ENCODE results near the gene PARD3.

Gene PARD3

GRCh38 chr10:34825414-34825813 is 10.3 kb upstream of the PARD3 start:
- no peak for DNase-seq (ENCODE audit: low read depth in 2 of 2, low spot score in 1 of 2)

DNA sequence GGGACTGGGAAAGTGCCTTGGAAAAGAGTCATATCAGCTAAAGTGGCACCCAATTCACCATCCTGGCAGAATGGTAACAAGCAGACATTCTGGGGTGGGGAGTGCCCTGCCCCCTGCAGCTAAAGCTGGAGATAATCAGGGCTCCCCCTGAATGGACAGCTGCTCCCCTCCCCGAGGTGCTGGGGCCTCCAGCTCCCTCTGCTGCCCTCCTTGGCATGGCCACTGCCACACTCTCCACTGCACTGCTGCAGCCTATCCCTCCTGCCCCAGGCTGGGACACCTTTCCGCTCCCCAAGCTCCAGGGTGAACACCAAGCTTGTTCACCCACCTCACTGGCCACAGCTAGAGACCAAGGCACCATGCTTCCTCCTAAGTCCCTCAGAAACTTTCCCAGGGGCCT is 9.8 kb upstream of the PARD3 start:
- DNase-seq (ENCODE audit: low read depth in 2 of 2, low spot score in 1 of 2), result no peak

DNA sequence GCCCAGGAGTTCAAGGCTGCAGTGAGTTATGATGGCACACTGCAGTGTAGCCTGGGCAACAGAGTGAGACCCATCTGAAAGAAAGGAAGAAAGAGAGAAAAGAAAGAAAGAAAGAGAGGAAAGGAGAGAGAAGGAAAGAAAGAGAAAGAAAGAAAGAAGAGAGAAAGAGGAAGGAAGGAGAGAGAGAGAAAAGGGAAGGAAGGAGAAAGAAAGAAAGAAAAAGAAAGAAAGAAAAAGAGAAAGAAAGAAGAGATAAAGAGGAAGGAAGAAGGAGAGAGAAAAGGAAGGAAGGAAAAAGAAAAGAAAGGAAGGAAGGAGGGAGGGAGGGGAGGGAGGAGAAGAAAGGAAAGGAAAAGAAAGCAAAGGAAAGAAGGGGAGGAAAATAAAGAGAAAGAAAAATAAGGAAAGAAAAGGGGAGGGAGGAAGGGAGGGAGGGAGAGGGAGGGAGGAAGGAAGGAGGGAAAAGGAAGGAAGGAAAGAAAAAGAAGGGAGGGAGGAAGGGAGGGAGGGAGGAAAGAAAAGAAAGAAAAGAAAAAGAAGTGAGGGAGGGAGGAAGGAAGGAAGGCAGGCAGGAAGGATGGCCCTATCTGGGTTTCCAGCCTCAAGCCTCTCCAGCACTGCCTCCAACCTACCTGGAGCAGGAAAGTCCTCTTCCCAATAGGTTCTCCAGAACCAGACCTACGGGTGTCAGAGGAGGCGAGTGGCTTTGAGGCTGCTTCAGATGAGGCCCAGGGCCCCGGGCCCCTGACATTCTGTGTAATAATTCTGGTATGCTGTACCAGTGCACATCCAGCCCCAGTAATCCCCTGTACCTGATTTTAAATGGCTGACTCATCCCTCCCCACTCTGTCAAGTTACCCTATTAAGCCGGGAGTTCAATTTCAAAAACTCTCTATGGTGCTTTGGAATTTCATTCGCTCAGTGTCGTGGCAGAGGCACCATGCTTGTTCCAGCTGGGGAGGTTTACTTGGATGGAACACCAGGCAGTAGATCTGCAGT is 6.8 kb upstream of the PARD3 start:
- no peak for DNase-seq (ENCODE audit: low read depth in 2 of 2, low spot score in 1 of 2)

GRCh38 chr10:34817586-34817985 is 2.5 kb upstream of the PARD3 start:
- DNase-seq (ENCODE audit: low read depth in 2 of 2, low spot score in 1 of 2), result no peak

DNA sequence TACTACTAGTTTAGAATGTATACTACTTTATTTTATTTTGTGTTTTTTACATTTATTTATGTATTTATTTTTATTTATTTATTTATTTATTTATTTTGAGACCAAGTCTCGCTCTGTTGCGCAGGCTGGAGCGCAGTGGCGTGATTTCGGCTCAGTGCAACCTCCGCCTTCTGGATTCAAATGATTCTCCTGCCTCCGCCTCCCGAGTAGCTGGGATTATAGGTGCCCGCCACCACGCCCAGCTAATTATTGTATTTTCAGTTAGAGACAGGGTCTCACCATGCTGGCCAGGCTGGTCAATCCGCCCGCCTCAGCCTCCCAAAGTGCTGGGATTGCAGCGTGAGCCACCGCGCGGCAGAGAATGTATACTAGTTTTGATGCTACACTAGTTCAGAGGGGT is 2.0 kb upstream of the PARD3 start:
- no peak for DNase-seq (ENCODE audit: low read depth in 2 of 2, low spot score in 1 of 2)

GRCh38 chr10:34816501-34817002 is 1.5 kb upstream of the PARD3 start:
- no peak for DNase-seq (ENCODE audit: low read depth in 2 of 2, low spot score in 1 of 2)

- no peak for DNase-seq (ENCODE audit: low read depth in 2 of 2, low spot score in 1 of 2)
Measured at GRCh38 chr10:34816085-34816496, 995 bp upstream of the PARD3 start.

DNA sequence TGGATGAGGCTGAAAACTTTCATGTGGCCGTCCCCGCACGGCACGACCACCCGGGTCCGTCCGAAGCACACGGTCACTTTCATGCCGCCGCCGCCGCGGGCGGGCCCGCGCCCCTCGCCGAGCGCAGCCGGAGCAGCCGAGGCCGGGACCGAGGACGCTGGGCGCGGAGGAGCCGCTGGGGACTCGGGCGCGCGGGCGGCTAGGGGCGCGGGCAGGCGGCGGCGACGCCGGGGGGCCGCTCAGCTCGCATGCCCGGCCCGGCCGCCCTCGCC is 247 bp downstream of the PARD3 start:
- DNase-seq (ENCODE audit: low read depth in 2 of 2, low spot score in 1 of 2), result no peak

- no peak for DNase-seq (ENCODE audit: low read depth in 2 of 2, low spot score in 1 of 2)
Measured at GRCh38 chr10:34814223-34814912, 728 bp downstream of the PARD3 start.

DNA sequence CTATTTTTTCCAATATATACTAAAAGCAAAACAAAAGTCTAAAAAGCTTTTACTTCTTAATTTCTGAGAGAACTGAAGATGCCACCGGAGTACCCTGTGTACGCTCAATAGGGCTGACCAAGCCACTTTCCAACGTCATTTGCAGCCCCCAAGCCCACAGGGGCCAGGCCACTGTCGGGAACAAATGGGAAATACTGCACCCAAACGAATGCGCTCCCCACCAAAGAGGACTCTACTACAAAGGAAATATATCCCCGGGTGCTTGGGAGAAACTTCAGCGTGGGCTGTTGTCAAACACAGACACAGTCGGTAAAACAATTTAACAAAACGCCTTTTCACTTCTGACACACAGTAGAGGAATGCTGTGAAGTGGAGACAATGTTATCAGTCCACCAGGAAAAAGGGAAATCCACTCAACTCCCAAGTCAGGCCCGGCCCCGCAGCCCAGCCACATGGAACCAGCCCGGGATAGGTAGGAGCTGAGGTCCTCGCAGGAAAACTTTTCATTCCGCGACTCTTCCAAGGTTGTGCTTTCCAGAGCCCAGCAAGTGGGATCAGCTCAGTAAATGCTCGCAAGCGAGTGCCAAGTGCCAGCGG is 1.4 kb downstream of the PARD3 start:
- no peak for DNase-seq (ENCODE audit: low read depth in 2 of 2, low spot score in 1 of 2)

DNA sequence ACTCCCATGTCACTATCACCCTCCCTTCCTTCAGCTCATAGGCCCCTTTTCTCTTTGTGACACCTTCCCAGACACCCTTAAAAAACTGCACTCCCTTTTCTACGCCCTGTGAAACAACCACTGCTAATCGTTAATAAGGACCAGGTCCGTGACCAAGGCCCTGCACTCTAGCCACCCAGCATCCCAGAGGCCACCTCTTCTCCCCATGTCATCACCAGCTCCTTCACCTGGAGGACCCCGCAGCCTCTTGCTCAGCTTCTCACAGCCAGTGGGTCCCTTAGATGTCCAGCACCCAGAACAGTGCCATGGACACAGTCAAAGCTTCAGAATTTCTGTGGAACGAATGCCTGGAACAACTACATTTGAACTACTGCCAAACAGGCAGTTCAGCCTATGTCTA is 2.3 kb downstream of the PARD3 start:
- no peak for DNase-seq (ENCODE audit: low read depth in 2 of 2, low spot score in 1 of 2)

DNA sequence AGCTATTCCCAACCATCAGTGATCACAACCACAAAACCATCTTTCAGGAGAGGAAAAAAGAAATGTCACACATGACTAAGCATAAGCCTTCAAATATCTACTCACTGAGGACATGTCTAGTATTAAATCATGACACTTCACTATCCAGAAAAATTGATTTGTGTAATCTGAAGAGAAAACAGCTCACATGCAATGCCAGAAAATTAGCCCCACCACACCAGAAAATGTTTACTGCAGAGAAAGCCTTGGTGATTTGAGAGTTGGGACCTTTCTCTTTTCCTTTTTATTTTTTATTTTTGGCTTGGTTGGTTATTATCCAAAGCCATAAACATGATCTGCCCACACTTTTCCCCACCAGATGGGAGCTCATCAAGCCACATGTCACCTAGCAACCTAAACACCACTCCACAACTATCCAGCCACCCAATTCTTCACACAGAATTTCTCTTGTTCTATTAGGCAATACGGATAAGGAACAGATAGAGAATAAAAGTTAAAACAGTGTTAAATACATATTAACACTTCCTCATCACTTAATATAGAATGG is 3.1 kb downstream of the PARD3 start:
- DNase-seq (ENCODE audit: low read depth in 2 of 2, low spot score in 1 of 2), result no peak

DNA sequence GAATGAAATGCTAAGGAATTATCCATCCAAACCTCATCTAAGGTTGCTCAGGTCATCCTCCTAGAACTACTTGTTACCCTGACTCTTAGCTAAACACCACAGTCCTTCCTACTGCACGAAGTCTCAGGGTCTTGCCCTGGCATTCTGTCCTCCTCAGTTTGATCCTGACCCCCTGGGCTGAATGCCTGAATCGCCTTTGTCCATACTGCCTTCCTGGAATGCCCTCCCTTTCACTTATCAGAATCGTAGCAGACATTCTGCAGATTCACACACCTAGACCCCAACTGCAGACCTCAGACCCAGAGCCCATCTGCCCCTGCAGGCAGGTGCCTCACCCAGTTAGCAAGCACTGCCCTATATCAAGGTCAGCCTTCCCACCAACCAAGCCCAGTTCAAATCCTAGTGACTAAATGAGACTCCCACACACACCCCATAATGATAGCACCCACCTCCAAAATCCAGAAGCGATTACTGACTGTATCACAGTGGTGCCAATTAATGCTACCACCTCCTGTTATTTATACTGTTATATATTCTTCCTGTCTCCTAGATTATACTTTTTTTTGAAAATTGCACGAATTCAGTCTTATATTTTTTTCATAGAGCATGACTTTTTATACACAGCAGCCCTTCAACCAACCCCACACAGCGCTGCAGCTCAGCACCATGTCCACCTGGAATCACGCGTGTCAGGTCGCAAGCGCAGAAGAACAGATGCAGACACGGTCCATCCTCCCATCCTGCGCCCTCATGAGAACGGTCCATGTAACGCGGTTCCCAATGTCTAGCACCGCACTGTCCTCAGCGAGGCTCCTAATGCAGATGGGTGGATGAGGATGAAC is 3.7 kb downstream of the PARD3 start:
- DNase-seq (ENCODE audit: low read depth in 2 of 2, low spot score in 1 of 2), result no peak

GRCh38 chr10:34809796-34810195 is 5.3 kb downstream of the PARD3 start:
- no peak for DNase-seq (ENCODE audit: low read depth in 2 of 2, low spot score in 1 of 2)

GRCh38 chr10:34808801-34809745 is 6.0 kb downstream of the PARD3 start:
- no peak for DNase-seq (ENCODE audit: low read depth in 2 of 2, low spot score in 1 of 2)

DNA sequence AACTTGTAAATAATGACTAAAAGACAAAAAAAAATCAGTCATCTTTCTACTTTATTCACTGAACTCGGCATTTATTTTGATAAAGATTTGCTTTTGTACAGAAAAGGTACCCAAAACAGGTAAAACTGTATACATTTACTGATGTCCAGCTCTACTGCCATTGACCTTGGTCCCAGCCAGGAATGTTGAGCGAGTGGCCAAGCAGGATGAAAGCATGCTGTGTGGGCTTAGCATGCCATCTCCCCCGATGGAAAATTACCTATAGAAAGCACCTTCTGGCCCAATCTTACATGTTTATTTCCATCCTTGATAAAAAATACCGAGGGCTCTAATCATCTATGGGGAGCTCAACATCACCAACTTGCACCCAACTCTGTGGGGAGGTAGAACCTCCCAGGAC is 6.8 kb downstream of the PARD3 start:
- no peak for DNase-seq (ENCODE audit: low read depth in 2 of 2, low spot score in 1 of 2)

DNA sequence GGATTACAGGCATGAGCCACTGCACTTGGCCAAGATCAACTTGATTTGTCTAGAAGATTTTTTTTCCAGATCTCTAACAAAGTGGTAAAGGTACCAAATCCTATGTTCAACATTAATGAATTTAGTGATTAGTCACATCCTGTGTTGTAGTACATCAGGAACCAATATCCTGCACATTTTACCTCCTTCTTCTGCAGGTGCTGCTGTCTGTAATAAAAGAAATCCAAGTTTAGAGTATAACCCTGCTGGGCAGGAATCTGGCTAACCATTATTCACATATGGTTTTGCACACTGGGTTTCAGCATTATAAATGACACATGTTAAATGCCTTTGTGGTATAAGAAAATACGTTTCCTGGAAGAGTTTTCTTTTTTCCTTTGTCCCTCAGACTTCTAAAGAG is 10.8 kb downstream of the PARD3 start:
- DNase-seq (ENCODE audit: low read depth in 2 of 2, low spot score in 1 of 2), result no peak

- DNase-seq (ENCODE audit: low read depth in 2 of 2, low spot score in 1 of 2), result no peak
Measured at GRCh38 chr10:34802692-34803091, 12.4 kb downstream of the PARD3 start.

- DNase-seq (ENCODE audit: low read depth in 2 of 2, low spot score in 1 of 2), result no peak
Measured at GRCh38 chr10:34801097-34801733, 13.9 kb downstream of the PARD3 start.
